Coronary artery (tissue), 2 donors: Measurements from ENCODE around the gene TARBP1.

Experiments used
- DNase-seq: peaks from one replicate; pipeline ENCODE4 v3.0.0-alpha.2; 2017; ENCODE audit warnings: low spot score
- H3K27ac ChIP-seq, 2 donors: fragments of 200-600 bp; sonication (generic); one replicate each; pipeline ENCODE4 v1.5.1; 2016 to 2019
- H3K4me3 ChIP-seq: fragments of 200-600 bp; sonication (generic); 2 replicates; pipeline ENCODE4 v1.5.1; 2016; ENCODE audit warnings: mild to moderate bottlenecking, moderate library complexity
- CTCF ChIP-seq: fragments of 200-600 bp; sonication (generic); IDR thresholded peaks from one replicate; pipeline ENCODE4 v1.5.1; 2019; ENCODE audit warnings: antibody characterized with exemption

The TARBP1 gene

GRCh38 chr1:234433563-234434285, 45.3 kb downstream of the TARBP1 start:
- Histone ChIP-seq H3K27ac (no peak overlapping the region), H3K4me3 (no peak overlapping the region)
- no peak for DNase-seq
- no peak for TF ChIP-seq CTCF

GRCh38 chr1:234431255-234431654, 47.7 kb downstream of the TARBP1 start:
- no peak overlapping the region for H3K27ac ChIP-seq
- DNase-seq = no peak
- TF ChIP-seq CTCF = no peak
- no peak overlapping the region for H3K4me3 ChIP-seq

GRCh38 chr1:234430691-234431090, 48.3 kb downstream of the TARBP1 start:
- TF ChIP-seq CTCF = no peak
- Histone ChIP-seq H3K4me3 (no peak overlapping the region), H3K27ac (no peak overlapping the region)
- DNase-seq = no peak

- Histone ChIP-seq H3K27ac (no peak overlapping the region), H3K4me3 (no peak overlapping the region)
- DNase-seq = no peak
- TF ChIP-seq CTCF = no peak
Measured at GRCh38 chr1:234429434-234429806, 49.6 kb downstream of the TARBP1 start.

- no peak for TF ChIP-seq CTCF
- no peak for DNase-seq
- Histone ChIP-seq H3K27ac (no peak overlapping the region), H3K4me3 (no peak overlapping the region)
Measured at GRCh38 chr1:234427950-234428646, 50.9 kb downstream of the TARBP1 start.

- TF ChIP-seq CTCF = no peak
- no peak overlapping the region for H3K4me3 ChIP-seq
- DNase-seq = no peak
- no peak overlapping the region for H3K27ac ChIP-seq
Measured at GRCh38 chr1:234413990-234414389, 65.0 kb downstream of the TARBP1 start.

- H3K4me3 ChIP-seq = no peak overlapping the region
- no peak for TF ChIP-seq CTCF
- no peak for DNase-seq
- H3K27ac ChIP-seq = no peak overlapping the region
Measured at GRCh38 chr1:234413485-234413884, 65.5 kb downstream of the TARBP1 start.
